ENCODE measurements around the gene SLC7A4.
"Not testable (repeated sequence)": the region's sequence is repeated elsewhere in the genome, so short reads cannot be mapped to it uniquely, and the experiment has no call there.

Gene SLC7A4

GRCh38 chr22:21014726-21015465 is 17.5 kb downstream of the SLC7A4 start, which contains the start of gene P2RX6:
Gene P2RX6, plus strand, starts transcription at chr22:21015165. Its CDS starts 10 bp downstream, at chr22:21015175.
- peak; percentile 47 for DNase-seq

- DNase-seq, result peak; percentile 86
Measured at GRCh38 chr22:21014202-21014725, 18.1 kb downstream of the SLC7A4 start.

- no peak for DNase-seq
Measured at GRCh38 chr22:21013657-21014201, 18.6 kb downstream of the SLC7A4 start.

GRCh38 chr22:21012446-21013407 is 19.6 kb downstream of the SLC7A4 start:
- DNase-seq, result no peak

- DNase-seq, result no peak
Measured at GRCh38 chr22:21010426-21011113, 21.8 kb downstream of the SLC7A4 start.

GRCh38 chr22:21009638-21010425 is 22.5 kb downstream of the SLC7A4 start:
- no peak for DNase-seq

- DNase-seq, result not testable (repeated sequence)
Measured at GRCh38 chr22:21009208-21009607, 23.2 kb downstream of the SLC7A4 start.

GRCh38 chr22:21003782-21004181 is 28.6 kb downstream of the SLC7A4 start:
- peak; percentile 22 for DNase-seq

- DNase-seq, result peak; percentile 80
Measured at GRCh38 chr22:21001601-21002325, 30.6 kb downstream of the SLC7A4 start, which contains the start of gene THAP7. Gene THAP7, minus strand, starts transcription at chr22:21002118. Its CDS starts 207 bp downstream, at chr22:21001911.

- no peak for DNase-seq
Measured at GRCh38 chr22:21000987-21001600, 31.3 kb downstream of the SLC7A4 start.

- DNase-seq, result no peak
Measured at GRCh38 chr22:21000207-21000986, 32.0 kb downstream of the SLC7A4 start.

- no peak for DNase-seq
Measured at GRCh38 chr22:20999350-21000206, 32.8 kb downstream of the SLC7A4 start.

- DNase-seq, result no peak
Measured at GRCh38 chr22:20998411-20999336, 33.7 kb downstream of the SLC7A4 start.

GRCh38 chr22:20997536-20998257 is 34.7 kb downstream of the SLC7A4 start:
- no peak for DNase-seq

GRCh38 chr22:20996598-20997535 is 35.5 kb downstream of the SLC7A4 start:
- DNase-seq, result no peak

- DNase-seq, result no peak
Measured at GRCh38 chr22:20996031-20996410, 36.3 kb downstream of the SLC7A4 start.
